WTC11 (cell line): Measurements from ENCODE around the gene VWA3B. TPM values are rescaled to one million over a fixed set of nuclear protein-coding genes. Genes with fewer than 3 reads are reported as not detected.

Experiments
- ATAC-seq: fragments of 200-7000 bp; cut with Tn5 transposase; 2 replicates; pipeline ENCODE4 v1.10.0; 2021; ENCODE audit warnings: mild to moderate bottlenecking, moderate library complexity
- CTCF ChIA-PET: fragments of 300-600 bp; sonication (Branson Sonifier 250); formaldehyde crosslinking; loops from one replicate; lab custom pipeline; 2021; ENCODE audit warnings: antibody characterized with exemption; lab: Charles Lee
- POLR2A ChIA-PET: fragments of 350-600 bp; sonication (Branson Sonifier 250); formaldehyde crosslinking; loops from one replicate; lab custom pipeline; 2021; ENCODE audit warnings: antibody characterized with exemption; lab: Charles Lee
- DNase-seq: peaks from one replicate; pipeline ENCODE4 v3.0.0; 2021; ENCODE audit warnings: low spot score
- H3K27ac Mint-ChIP-seq: 2 replicates; pipeline ENCODE4 v1.8.0; 2021; ENCODE audit warnings: mixed read lengths
- H3K27me3 Mint-ChIP-seq: 2 replicates; pipeline ENCODE4 v1.8.0; 2021; ENCODE audit warnings: low read depth, mild to moderate bottlenecking, moderate library complexity, mixed read lengths
- H3K36me3 Mint-ChIP-seq: 2 replicates; pipeline ENCODE4 v1.8.0; 2021; ENCODE audit warnings: mixed read lengths
- H3K4me1 Mint-ChIP-seq: 2 replicates; pipeline ENCODE4 v1.8.0; 2022; ENCODE audit warnings: mixed read lengths
- H3K4me3 Mint-ChIP-seq: 2 replicates; pipeline ENCODE4 v1.8.0; 2021; ENCODE audit warnings: mild to moderate bottlenecking, moderate library complexity, mixed read lengths
- H3K9me3 Mint-ChIP-seq: 2 replicates; pipeline ENCODE4 v1.8.0; 2021; ENCODE audit warnings: mixed read lengths
- ATF2 ChIP-seq: sonication (generic); formaldehyde crosslinking; IDR thresholded peaks from 2 replicates; pipeline ENCODE4 v1.8.1; 2022; ENCODE audit warnings: low read depth, missing genetic modification reagents, borderline replicate concordance
- ATF6 ChIP-seq: sonication (generic); formaldehyde crosslinking; IDR thresholded peaks from 2 replicates; pipeline ENCODE4 v1.8.1; 2023; ENCODE audit warnings: mild to moderate bottlenecking, missing genetic modification reagents
- E2F4 ChIP-seq: sonication (generic); formaldehyde crosslinking; IDR thresholded peaks from 2 replicates; pipeline ENCODE4 v1.8.1; 2022; ENCODE audit warnings: low read depth, mild to moderate bottlenecking, moderate library complexity, missing genetic modification reagents, borderline replicate concordance
- ERG ChIP-seq: fragments of 250-450 bp; sonication (Bioruptor Pico); IDR thresholded peaks from 2 replicates; pipeline ENCODE4 v1.8.0; 2021; ENCODE audit warnings: mild to moderate bottlenecking
- GABPB1 ChIP-seq: sonication (generic); formaldehyde crosslinking; IDR thresholded peaks from 2 replicates; pipeline ENCODE4 v1.8.1; 2023; ENCODE audit warnings: mild to moderate bottlenecking, missing genetic modification reagents
- HMGXB4 ChIP-seq: sonication (generic); formaldehyde crosslinking; IDR thresholded peaks from 2 replicates; pipeline ENCODE4 v1.8.1; 2023; ENCODE audit warnings: mild to moderate bottlenecking, moderate library complexity, missing genetic modification reagents
- IRF1 ChIP-seq: sonication (generic); formaldehyde crosslinking; IDR thresholded peaks from 2 replicates; pipeline ENCODE4 v1.8.0; 2023; ENCODE audit warnings: missing genetic modification reagents
- IRF2 ChIP-seq: sonication (generic); formaldehyde crosslinking; IDR thresholded peaks from 2 replicates; pipeline ENCODE4 v1.8.0; 2022; ENCODE audit warnings: low read depth, missing genetic modification reagents, borderline replicate concordance
- KAT7 ChIP-seq: sonication (generic); formaldehyde crosslinking; IDR thresholded peaks from 2 replicates; pipeline ENCODE4 v1.8.1; 2023; ENCODE audit warnings: missing genetic modification reagents, mild to moderate bottlenecking, borderline replicate concordance
- MXD4 ChIP-seq: fragments of 250-450 bp; sonication (Bioruptor Pico); IDR thresholded peaks from 2 replicates; pipeline ENCODE4 v1.8.0; 2021; ENCODE audit warnings: mild to moderate bottlenecking, moderate library complexity, borderline replicate concordance
- NFATC4 ChIP-seq: fragments of 250-450 bp; sonication (Bioruptor Pico); IDR thresholded peaks from 2 replicates; pipeline ENCODE4 v1.9.0; 2021; ENCODE audit warnings: mild to moderate bottlenecking
- STAT6 ChIP-seq: sonication (generic); formaldehyde crosslinking; conservative IDR thresholded peaks from 2 replicates; pipeline ENCODE4 v1.8.1; 2023; ENCODE audit warnings: mild to moderate bottlenecking, low read depth, missing genetic modification reagents, moderate library complexity
- TEAD1 ChIP-seq: sonication (generic); formaldehyde crosslinking; IDR thresholded peaks from 2 replicates; pipeline ENCODE4 v1.8.0; 2022; ENCODE audit warnings: mild to moderate bottlenecking, missing genetic modification reagents
- TP53 ChIP-seq: sonication (generic); formaldehyde crosslinking; IDR thresholded peaks from 2 replicates; pipeline ENCODE4 v1.8.1; 2023; ENCODE audit warnings: mild to moderate bottlenecking, missing genetic modification reagents
- ZNF138 ChIP-seq: sonication (generic); formaldehyde crosslinking; conservative IDR thresholded peaks from 2 replicates; pipeline ENCODE4 v1.8.1; 2022; ENCODE audit warnings: mild to moderate bottlenecking, moderate library complexity, missing genetic modification reagents
- ZNF219 ChIP-seq: sonication (generic); formaldehyde crosslinking; IDR thresholded peaks from 2 replicates; pipeline ENCODE4 v1.8.0; 2023; ENCODE audit warnings: missing genetic modification reagents, mild to moderate bottlenecking, borderline replicate concordance
- ZNF512 ChIP-seq: sonication (generic); formaldehyde crosslinking; IDR thresholded peaks from 2 replicates; pipeline ENCODE4 v1.8.1; 2022; ENCODE audit warnings: missing genetic modification reagents, borderline replicate concordance
- ZSCAN18 ChIP-seq: fragments of 250-450 bp; sonication (Bioruptor Pico); IDR thresholded peaks from 2 replicates; pipeline ENCODE4 v2.1.2; 2022; ENCODE audit warnings: mild to moderate bottlenecking, moderate library complexity
- total RNA-seq: library from RNA; stranded (reverse); gene quantifications from 3 replicates; pipeline ENCODE4 v1.2.3, GENCODE V29; 2021

Gene VWA3B
- total RNA-seq, 1 experiment from 2014 or later = not detected

- no peak for TF ChIP-seq E2F4 (CRISPR knock-in tag)
- no peak for TF ChIP-seq ZSCAN18 (CRISPR knock-in tag)
- no peak for TF ChIP-seq IRF2
- no peak for TF ChIP-seq TP53 (CRISPR knock-in tag)
- TF ChIP-seq, all 79 proteins: peak for 0
These were observed 68.3 kb downstream of the VWA3B start (continued) for GRCh38 chr2:98155291-98155690.

- CTCF ChIA-PET = interaction anchor here (1.5 kb wide), 1 partner anchor 416 kb away, joined by 4 read pairs; no protein-coding TSS in a partner anchor
- Mint-ChIP-seq H3K4me3 (no peak overlapping the region), H3K36me3 (no peaks in the 10 kb centered on the region), H3K27me3 (no peaks in the 10 kb centered on the region), H3K27ac (no peak overlapping the region), H3K9me3 (no peaks in the 10 kb centered on the region), H3K4me1 (peaks cover 13% of the 10 kb centered on the region; the same call in 1 of the 2 replicates)
- ATAC-seq = no peak
- DNase-seq = no peak
- POLR2A ChIA-PET = no interaction called here
- no peak for TF ChIP-seq HMGXB4 (CRISPR knock-in tag)
- TF ChIP-seq MXD4 (CRISPR knock-in tag) = no peak
- TF ChIP-seq ZNF219 (CRISPR knock-in tag) = no peak
- no peak for TF ChIP-seq IRF1 (CRISPR knock-in tag)
- TF ChIP-seq ZNF138 = no peak
- TF ChIP-seq GABPB1 (CRISPR knock-in tag) = no peak
- TF ChIP-seq KAT7 = no peak
- no peak for TF ChIP-seq TEAD1
- no peak for TF ChIP-seq ZNF512 (CRISPR knock-in tag)
- TF ChIP-seq ATF2 (CRISPR knock-in tag) = no peak
- TF ChIP-seq STAT6 (CRISPR knock-in tag) = no peak
- TF ChIP-seq NFATC4 (CRISPR knock-in tag) = no peak
- TF ChIP-seq ERG (CRISPR knock-in tag) = no peak
- TF ChIP-seq ATF6 = no peak
- TF ChIP-seq, all 79 proteins: peak for 0
These were observed 68.7 kb downstream of the VWA3B start for GRCh38 chr2:98155716-98156115.
